HEK293 (cell line): ENCODE data around the gene MLLT3.

ENCODE experiments used
- CTCF ChIA-PET: fragments of 350-600 bp; formaldehyde crosslinking; extraction: SDS; loops from one replicate; lab custom pipeline; 2021; ENCODE audit warnings: antibody characterized with exemption; lab: Yijun Ruan, JAX
- POLR2A ChIA-PET: fragments of 300-600 bp; formaldehyde crosslinking; extraction: SDS; loops from one replicate; lab custom pipeline; 2020; ENCODE audit warnings: antibody characterized with exemption, inconsistent platforms; lab: Yijun Ruan, JAX
- H3K27ac ChIP-seq: fragments of 200-500 bp; sonication (Bioruptor generic); 2 replicates; pipeline ENCODE4 v1.5.1; 2014; ENCODE audit warnings: low read depth, low read length, control low read depth, inconsistent platforms; ENCODE audit errors: extremely low read depth
- H3K36me3 ChIP-seq, 2 experiments: fragments of 200-500 bp in 1 of 2; sonication (Bioruptor generic) in 1 of 2; 1 replicate in 1 of 2; 2 replicates in 1 of 2; pipeline ENCODE4 v1.5.1; 2014 to 2017; ENCODE audit warnings: inconsistent platforms in 2 of 2, low read length in 2 of 2; ENCODE audit not compliant: control insufficient read depth in 2 of 2, insufficient read depth in 1 of 2
- H3K4me1 ChIP-seq: fragments of 200-500 bp; sonication (Bioruptor generic); 2 replicates; pipeline ENCODE4 v1.5.1; 2014; ENCODE audit warnings: mild to moderate bottlenecking, low read length, inconsistent platforms; ENCODE audit not compliant: control insufficient read depth, insufficient read depth
- H3K4me3 ChIP-seq: 2 replicates; pipeline ENCODE4 v1.5.1; 2011; ENCODE audit warnings: low read depth, mild to moderate bottlenecking, control low read depth, low read length, moderate library complexity
- H3K9me3 ChIP-seq: fragments of 200-500 bp; sonication (Bioruptor generic); 2 replicates; pipeline ENCODE4 v1.5.1; 2014; ENCODE audit warnings: low read depth, low read length, inconsistent platforms; ENCODE audit not compliant: control insufficient read depth, insufficient read depth
- BCL11B ChIP-seq: fragments of 450-650 bp; formaldehyde crosslinking; IDR thresholded peaks from 2 replicates; pipeline ENCODE4 v1.5.1; 2016; ENCODE audit warnings: low read depth, missing biosample characterization, missing genetic modification characterization
- IKZF3 ChIP-seq: fragments of 450-650 bp; IDR thresholded peaks from 2 replicates; pipeline ENCODE4 v1.5.0; 2018; ENCODE audit warnings: missing biosample characterization, mild to moderate bottlenecking, missing genetic modification characterization, moderate library complexity
- SALL2 ChIP-seq: fragments of 450-650 bp; formaldehyde crosslinking; IDR thresholded peaks from 2 replicates; pipeline ENCODE4 v1.5.0; 2017; ENCODE audit warnings: missing biosample characterization, mild to moderate bottlenecking, missing genetic modification characterization, borderline replicate concordance
- SETDB1 ChIP-seq: IDR thresholded peaks from one replicate; pipeline ENCODE4 v1.6.1; 2017; ENCODE audit warnings: mild to moderate bottlenecking, low read length, moderate library complexity, mixed read lengths; ENCODE audit not compliant: insufficient read length
- SP3 ChIP-seq: fragments of 450-650 bp; formaldehyde crosslinking; IDR thresholded peaks from 2 replicates; pipeline ENCODE4 v1.5.1; 2016; ENCODE audit warnings: missing biosample characterization, missing genetic modification characterization
- YY1 ChIP-seq: fragments of 450-650 bp; formaldehyde crosslinking; IDR thresholded peaks from 2 replicates; pipeline ENCODE4 v1.5.1; 2018; ENCODE audit warnings: missing biosample characterization, missing genetic modification characterization
- ZBTB48 ChIP-seq: fragments of 450-650 bp; formaldehyde crosslinking; IDR thresholded peaks from 2 replicates; pipeline ENCODE4 v1.5.1; 2016; ENCODE audit warnings: missing biosample characterization, missing genetic modification characterization
- ZBTB7A ChIP-seq: fragments of 450-650 bp; formaldehyde crosslinking; IDR thresholded peaks from 2 replicates; pipeline ENCODE4 v1.5.1; 2016; ENCODE audit warnings: low read depth, missing biosample characterization, missing genetic modification characterization
- ZFHX2 ChIP-seq: fragments of 450-650 bp; formaldehyde crosslinking; conservative IDR thresholded peaks from 2 replicates; pipeline ENCODE4 v1.5.1; 2016; ENCODE audit warnings: missing biosample characterization, missing genetic modification characterization
- ZNF157 ChIP-seq: fragments of 450-650 bp; formaldehyde crosslinking; IDR thresholded peaks from 2 replicates; pipeline ENCODE4 v1.5.1; 2016; ENCODE audit warnings: missing biosample characterization, missing genetic modification characterization
- ZNF274 ChIP-seq, 2 experiments: fragments of 200-500 bp in 1 of 2; fragments of 450-650 bp in 1 of 2; sonication (Bioruptor generic) in 1 of 2; formaldehyde crosslinking in 1 of 2; IDR thresholded peaks; 2 replicates each; pipeline versions ENCODE4 v1.5.1 to v1.6.1; 2014 to 2016; ENCODE audit warnings: borderline replicate concordance in 1 of 2, inconsistent platforms in 1 of 2, low read length in 1 of 2, missing biosample characterization in 1 of 2, missing genetic modification characterization in 1 of 2
- ZNF426 ChIP-seq: fragments of 450-650 bp; formaldehyde crosslinking; IDR thresholded peaks from 2 replicates; pipeline ENCODE4 v1.5.1; 2017; ENCODE audit warnings: missing biosample characterization, missing genetic modification characterization, mild to moderate bottlenecking, inconsistent platforms, moderate library complexity
- ZNF521 ChIP-seq: fragments of 450-650 bp; formaldehyde crosslinking; IDR thresholded peaks from 2 replicates; pipeline ENCODE4 v1.5.1; 2017; ENCODE audit warnings: missing biosample characterization, mild to moderate bottlenecking, missing genetic modification characterization
- ZNF561 ChIP-seq: fragments of 450-650 bp; IDR thresholded peaks from 2 replicates; pipeline ENCODE4 v1.5.1; 2018; ENCODE audit warnings: missing biosample characterization, missing genetic modification characterization, borderline replicate concordance
- ZNF585B ChIP-seq: fragments of 450-650 bp; formaldehyde crosslinking; IDR thresholded peaks from 2 replicates; pipeline ENCODE4 v1.5.1; 2016; ENCODE audit warnings: missing biosample characterization, missing genetic modification characterization
- ZNF654 ChIP-seq: fragments of 450-650 bp; formaldehyde crosslinking; IDR thresholded peaks from 2 replicates; pipeline ENCODE4 v1.5.1; 2016; ENCODE audit warnings: low read depth, missing biosample characterization, missing genetic modification characterization
- TF ChIP-seq, protein P1 (sequence below): fragments of 450-650 bp; formaldehyde crosslinking; IDR thresholded peaks from 2 replicates; pipeline ENCODE4 v1.5.1; 2016; ENCODE audit warnings: missing biosample characterization, missing genetic modification characterization
- TF ChIP-seq, protein P2 (sequence below): fragments of 450-650 bp; formaldehyde crosslinking; IDR thresholded peaks from 2 replicates; pipeline ENCODE4 v1.5.1; 2016; ENCODE audit warnings: missing biosample characterization, missing genetic modification characterization
- TF ChIP-seq, protein P3 (sequence below): fragments of 450-650 bp; formaldehyde crosslinking; IDR thresholded peaks from 2 replicates; pipeline ENCODE4 v1.5.1; 2017; ENCODE audit warnings: missing biosample characterization, missing genetic modification characterization
- TF ChIP-seq, protein P4 (sequence below): fragments of 450-650 bp; formaldehyde crosslinking; IDR thresholded peaks from 2 replicates; pipeline ENCODE4 v1.5.1; 2016; ENCODE audit warnings: missing biosample characterization, missing genetic modification characterization
- TF ChIP-seq, protein P5 (sequence below): fragments of 450-650 bp; formaldehyde crosslinking; IDR thresholded peaks from 2 replicates; pipeline ENCODE4; 2016; ENCODE audit warnings: missing biosample characterization, missing genetic modification characterization
- TF ChIP-seq, protein P6 (sequence below): fragments of 450-650 bp; formaldehyde crosslinking; IDR thresholded peaks from 2 replicates; pipeline ENCODE4 v1.5.1; 2016; ENCODE audit warnings: missing biosample characterization, missing genetic modification characterization
- TF ChIP-seq, protein P7 (sequence below): fragments of 450-650 bp; formaldehyde crosslinking; IDR thresholded peaks from 2 replicates; pipeline ENCODE4 v1.5.1; 2017; ENCODE audit warnings: missing biosample characterization, missing genetic modification characterization

Gene MLLT3

DNA sequence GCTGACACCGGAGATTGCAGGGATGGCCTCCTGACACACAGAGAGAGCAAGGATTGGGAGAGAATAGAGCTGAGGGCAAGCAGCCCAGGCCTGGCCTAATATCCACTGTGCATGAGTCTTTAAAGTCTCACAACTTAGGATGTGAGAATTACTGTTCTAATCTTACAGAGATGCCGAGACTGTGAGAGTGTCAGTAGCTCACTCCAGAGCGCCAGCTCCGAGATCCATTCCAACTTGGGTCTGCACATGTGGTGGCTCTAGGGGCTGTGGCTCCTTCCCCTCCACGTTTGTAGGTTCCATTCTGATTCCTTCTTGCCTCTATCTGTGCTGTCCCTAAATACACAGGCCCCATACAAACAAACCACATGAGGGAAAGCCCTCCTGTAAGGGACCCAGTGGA, 304.6 kb downstream of the MLLT3 start:
- POLR2A ChIA-PET: no interaction called here
- TF ChIP-seq SETDB1 (no peak), ZNF157 (no peak), ZNF654 (no peak), ZNF274 (IDR thresholded peaks at IDR 0.05; ENCODE audit: low read length) (no peak), ZNF274 (tag by site-specific recombination; IDR thresholded peaks at IDR 0.05; ENCODE audit: borderline replicate concordance) (no peak), YY1 (tag by site-specific recombination) (no peak), BCL11B (tag by site-specific recombination) (no peak), ZNF426 (tag by site-specific recombination) (no peak), ZFHX2 (tag by site-specific recombination) (no peak), ZBTB48 (tag by site-specific recombination) (no peak), SALL2 (tag by site-specific recombination) (no peak), ZNF521 (tag by site-specific recombination) (no peak), ZBTB7A (no peak)
- TF ChIP-seq, protein P1, sequence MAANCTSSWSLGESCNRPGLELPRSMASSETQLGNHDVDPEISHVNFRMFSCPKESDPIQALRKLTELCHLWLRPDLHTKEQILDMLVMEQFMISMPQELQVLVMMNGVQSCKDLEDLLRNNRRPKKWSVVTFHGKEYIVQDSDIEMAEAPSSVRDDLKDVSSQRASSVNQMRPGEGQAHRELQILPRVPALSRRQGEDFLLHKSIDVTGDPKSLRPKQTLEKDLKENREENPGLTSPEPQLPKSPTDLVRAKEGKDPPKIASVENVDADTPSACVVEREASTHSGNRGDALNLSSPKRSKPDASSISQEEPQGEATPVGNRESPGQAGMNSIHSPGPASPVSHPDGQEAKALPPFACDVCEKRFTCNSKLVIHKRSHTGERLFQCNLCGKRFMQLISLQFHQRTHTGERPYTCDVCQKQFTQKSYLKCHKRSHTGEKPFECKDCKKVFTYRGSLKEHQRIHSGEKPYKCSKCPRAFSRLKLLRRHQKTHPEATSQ (tag by site-specific recombination): no peak
- TF ChIP-seq, protein P2, sequence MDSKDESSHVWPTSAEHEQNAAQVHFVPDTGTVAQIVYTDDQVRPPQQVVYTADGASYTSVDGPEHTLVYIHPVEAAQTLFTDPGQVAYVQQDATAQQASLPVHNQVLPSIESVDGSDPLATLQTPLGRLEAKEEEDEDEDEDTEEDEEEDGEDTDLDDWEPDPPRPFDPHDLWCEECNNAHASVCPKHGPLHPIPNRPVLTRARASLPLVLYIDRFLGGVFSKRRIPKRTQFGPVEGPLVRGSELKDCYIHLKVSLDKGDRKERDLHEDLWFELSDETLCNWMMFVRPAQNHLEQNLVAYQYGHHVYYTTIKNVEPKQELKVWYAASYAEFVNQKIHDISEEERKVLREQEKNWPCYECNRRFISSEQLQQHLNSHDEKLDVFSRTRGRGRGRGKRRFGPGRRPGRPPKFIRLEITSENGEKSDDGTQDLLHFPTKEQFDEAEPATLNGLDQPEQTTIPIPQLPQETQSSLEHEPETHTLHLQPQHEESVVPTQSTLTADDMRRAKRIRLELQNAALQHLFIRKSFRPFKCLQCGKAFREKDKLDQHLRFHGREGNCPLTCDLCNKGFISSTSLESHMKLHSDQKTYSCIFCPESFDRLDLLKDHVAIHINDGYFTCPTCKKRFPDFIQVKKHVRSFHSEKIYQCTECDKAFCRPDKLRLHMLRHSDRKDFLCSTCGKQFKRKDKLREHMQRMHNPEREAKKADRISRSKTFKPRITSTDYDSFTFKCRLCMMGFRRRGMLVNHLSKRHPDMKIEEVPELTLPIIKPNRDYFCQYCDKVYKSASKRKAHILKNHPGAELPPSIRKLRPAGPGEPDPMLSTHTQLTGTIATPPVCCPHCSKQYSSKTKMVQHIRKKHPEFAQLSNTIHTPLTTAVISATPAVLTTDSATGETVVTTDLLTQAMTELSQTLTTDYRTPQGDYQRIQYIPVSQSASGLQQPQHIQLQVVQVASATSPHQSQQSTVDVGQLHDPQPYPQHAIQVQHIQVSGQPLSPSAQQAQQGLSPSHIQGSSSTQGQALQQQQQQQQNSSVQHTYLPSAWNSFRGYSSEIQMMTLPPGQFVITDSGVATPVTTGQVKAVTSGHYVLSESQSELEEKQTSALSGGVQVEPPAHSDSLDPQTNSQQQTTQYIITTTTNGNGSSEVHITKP (tag by site-specific recombination): no peak
- TF ChIP-seq, protein P3, sequence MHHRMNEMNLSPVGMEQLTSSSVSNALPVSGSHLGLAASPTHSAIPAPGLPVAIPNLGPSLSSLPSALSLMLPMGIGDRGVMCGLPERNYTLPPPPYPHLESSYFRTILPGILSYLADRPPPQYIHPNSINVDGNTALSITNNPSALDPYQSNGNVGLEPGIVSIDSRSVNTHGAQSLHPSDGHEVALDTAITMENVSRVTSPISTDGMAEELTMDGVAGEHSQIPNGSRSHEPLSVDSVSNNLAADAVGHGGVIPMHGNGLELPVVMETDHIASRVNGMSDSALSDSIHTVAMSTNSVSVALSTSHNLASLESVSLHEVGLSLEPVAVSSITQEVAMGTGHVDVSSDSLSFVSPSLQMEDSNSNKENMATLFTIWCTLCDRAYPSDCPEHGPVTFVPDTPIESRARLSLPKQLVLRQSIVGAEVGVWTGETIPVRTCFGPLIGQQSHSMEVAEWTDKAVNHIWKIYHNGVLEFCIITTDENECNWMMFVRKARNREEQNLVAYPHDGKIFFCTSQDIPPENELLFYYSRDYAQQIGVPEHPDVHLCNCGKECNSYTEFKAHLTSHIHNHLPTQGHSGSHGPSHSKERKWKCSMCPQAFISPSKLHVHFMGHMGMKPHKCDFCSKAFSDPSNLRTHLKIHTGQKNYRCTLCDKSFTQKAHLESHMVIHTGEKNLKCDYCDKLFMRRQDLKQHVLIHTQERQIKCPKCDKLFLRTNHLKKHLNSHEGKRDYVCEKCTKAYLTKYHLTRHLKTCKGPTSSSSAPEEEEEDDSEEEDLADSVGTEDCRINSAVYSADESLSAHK (tag by site-specific recombination): no peak
- Histone ChIP-seq H3K9me3 (no peaks in the 10 kb centered on the region), H3K36me3 (no peaks in the 10 kb centered on the region), H3K27ac (no peak overlapping the region), H3K4me3 (no peak overlapping the region), H3K4me1 (peaks cover 10% of the 10 kb centered on the region)
- CTCF ChIA-PET: no interaction called here

DNA sequence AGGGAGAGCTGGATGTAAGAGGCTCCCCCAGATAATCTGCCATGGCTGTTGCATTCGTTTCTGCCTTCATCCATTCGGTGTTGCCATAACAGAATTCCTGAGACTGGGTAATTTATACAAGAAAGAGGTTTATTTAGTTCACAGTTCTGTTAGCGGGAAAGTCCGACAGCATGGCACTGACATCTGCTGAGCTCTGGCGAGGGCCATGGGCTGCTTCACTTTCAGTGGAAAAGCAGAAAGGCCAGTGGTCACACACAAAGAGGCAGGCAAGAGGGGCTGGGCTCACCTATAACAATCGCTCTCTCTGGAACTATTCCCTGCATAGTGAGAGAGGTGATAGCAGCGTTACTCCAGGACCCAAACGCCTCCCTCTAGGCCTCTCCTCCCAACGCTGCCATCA, 305.9 kb downstream of the MLLT3 start:
- CTCF ChIA-PET: interaction anchor here (0.5 kb wide), 1 partner anchor 616 kb away, joined by 4 read pairs; no protein-coding TSS in a partner anchor
- H3K9me3 ChIP-seq: no peaks in the 10 kb centered on the region
- no peak overlapping the region for H3K27ac ChIP-seq
- no peak overlapping the region for H3K4me3 ChIP-seq
- H3K4me1 ChIP-seq: peaks cover 10% of the 10 kb centered on the region
- H3K36me3 ChIP-seq: no peaks in the 10 kb centered on the region
- POLR2A ChIA-PET: no interaction called here
- TF ChIP-seq, protein P4, sequence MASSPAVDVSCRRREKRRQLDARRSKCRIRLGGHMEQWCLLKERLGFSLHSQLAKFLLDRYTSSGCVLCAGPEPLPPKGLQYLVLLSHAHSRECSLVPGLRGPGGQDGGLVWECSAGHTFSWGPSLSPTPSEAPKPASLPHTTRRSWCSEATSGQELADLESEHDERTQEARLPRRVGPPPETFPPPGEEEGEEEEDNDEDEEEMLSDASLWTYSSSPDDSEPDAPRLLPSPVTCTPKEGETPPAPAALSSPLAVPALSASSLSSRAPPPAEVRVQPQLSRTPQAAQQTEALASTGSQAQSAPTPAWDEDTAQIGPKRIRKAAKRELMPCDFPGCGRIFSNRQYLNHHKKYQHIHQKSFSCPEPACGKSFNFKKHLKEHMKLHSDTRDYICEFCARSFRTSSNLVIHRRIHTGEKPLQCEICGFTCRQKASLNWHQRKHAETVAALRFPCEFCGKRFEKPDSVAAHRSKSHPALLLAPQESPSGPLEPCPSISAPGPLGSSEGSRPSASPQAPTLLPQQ: no peak
- TF ChIP-seq, protein P5, sequence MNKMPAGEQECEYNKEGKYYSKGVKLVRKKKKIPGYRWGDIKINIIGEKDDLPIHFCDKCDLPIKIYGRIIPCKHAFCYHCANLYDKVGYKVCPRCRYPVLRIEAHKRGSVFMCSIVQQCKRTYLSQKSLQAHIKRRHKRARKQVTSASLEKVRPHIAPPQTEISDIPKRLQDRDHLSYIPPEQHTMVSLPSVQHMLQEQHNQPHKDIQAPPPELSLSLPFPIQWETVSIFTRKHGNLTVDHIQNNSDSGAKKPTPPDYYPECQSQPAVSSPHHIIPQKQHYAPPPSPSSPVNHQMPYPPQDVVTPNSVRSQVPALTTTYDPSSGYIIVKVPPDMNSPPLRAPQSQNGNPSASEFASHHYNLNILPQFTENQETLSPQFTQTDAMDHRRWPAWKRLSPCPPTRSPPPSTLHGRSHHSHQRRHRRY: no peak
- TF ChIP-seq SP3 (tag by site-specific recombination): no peak
- TF ChIP-seq, protein P6, sequence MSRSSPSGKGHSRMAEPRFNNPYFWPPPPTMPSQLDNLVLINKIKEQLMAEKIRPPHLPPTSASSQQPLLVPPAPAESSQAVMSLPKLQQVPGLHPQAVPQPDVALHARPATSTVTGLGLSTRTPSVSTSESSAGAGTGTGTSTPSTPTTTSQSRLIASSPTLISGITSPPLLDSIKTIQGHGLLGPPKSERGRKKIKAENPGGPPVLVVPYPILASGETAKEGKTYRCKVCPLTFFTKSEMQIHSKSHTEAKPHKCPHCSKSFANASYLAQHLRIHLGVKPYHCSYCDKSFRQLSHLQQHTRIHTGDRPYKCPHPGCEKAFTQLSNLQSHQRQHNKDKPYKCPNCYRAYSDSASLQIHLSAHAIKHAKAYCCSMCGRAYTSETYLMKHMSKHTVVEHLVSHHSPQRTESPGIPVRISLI: no peak
- TF ChIP-seq, protein P7, sequence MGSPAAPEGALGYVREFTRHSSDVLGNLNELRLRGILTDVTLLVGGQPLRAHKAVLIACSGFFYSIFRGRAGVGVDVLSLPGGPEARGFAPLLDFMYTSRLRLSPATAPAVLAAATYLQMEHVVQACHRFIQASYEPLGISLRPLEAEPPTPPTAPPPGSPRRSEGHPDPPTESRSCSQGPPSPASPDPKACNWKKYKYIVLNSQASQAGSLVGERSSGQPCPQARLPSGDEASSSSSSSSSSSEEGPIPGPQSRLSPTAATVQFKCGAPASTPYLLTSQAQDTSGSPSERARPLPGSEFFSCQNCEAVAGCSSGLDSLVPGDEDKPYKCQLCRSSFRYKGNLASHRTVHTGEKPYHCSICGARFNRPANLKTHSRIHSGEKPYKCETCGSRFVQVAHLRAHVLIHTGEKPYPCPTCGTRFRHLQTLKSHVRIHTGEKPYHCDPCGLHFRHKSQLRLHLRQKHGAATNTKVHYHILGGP (tag by site-specific recombination): no peak
- TF ChIP-seq IKZF3 (tag by site-specific recombination): no peak
- no peak for TF ChIP-seq ZNF585B (tag by site-specific recombination)
- TF ChIP-seq ZNF561 (tag by site-specific recombination): no peak
